ENCODE measurements around the gene CSF3R. TPM values are rescaled to one million over a fixed set of nuclear protein-coding genes. Genes with fewer than 3 reads are reported as not detected.

Gene CSF3R
- total and polyA plus RNA-seq, 2 of the 4 experiments (the other 2 are of a cell fraction): not detected

DNA sequence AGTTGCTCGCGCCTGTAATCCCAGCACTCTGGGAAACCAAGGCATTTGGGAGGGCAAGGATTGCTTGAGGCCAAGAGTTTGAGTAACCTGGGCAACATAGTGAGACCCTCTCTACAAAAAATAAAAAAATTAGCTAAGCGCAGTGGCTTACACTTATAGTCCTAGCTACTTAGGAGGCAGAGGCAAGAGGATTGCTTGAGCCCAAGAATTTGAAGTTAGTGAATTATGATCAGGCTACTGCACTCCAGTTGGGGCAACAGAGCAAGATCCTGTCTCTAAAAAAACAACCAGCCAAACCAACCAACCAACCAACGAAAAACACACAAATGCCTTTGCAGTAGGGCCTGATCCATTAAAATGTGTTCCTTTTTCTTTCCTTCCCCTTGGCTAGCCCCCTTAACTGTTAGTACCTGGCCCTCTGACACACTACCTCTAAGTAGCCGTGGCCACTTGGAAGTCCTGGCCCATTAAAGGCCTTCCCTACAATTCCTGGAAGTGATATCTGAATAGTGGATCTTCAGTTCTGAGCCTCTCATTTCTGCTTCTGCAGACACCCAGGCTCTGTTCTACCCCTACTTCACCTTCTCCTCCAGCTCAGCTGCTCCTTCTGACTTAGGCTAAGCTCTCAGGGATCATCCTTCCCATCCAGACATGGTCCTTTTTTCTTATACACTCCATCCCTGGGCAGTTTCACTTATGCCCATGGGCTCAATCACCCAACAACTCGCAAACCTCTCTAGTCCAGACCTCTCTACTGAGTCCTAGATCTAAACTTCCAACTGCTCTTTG lies 28.9 kb downstream of the CSF3R start (continued):
- no peak for TF ChIP-seq MAFK (IDR thresholded peaks at IDR 0.05; ENCODE audit: low read depth, low read length)

DNA sequence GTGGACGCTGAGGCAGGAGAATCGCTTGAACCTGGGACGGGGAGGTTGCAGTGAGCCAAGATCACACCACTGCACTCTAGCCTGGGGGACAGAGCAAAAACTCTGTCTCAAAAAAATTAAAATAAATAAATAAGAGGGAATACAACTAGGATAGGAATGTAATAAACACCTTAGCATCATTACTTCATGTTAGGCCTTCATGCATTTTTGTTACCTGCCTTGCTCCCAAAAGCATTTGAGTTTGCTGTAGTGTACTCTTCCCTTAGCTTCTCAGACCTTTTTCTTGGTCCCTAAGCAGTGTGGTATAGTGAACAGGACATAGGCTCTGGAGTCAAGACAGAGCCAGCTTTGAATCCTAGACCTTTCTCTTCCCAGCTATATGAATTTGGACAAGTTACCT lies 29.7 kb downstream of the CSF3R start:
- Histone ChIP-seq H3K27me3 (ENCODE audit: control insufficient read depth, insufficient read depth, low read length) (no peaks in the 10 kb centered on the region), H2AK9ac (replicated peaks; ENCODE audit: low read depth, low read length, poor library complexity) (no peak overlapping the region), H3K4me1 (ENCODE audit: control insufficient read depth, insufficient read depth, low read length) (peaks cover 2% of the 10 kb centered on the region; the same call in 1 of the 2 replicates), H3K36me3 (ENCODE audit: control insufficient read depth, insufficient read depth, low read length) (peaks cover 21% of the 10 kb centered on the region), H3K27ac (ENCODE audit: insufficient read depth, low read length) (no peak overlapping the region), H4K91ac (ENCODE audit: insufficient read depth, low read depth, low read length) (no peak overlapping the region), H3K4ac (ENCODE audit: low read depth, low read length) (no peak overlapping the region), H3K14ac (replicated peaks; ENCODE audit: low read depth, low read length) (no peak overlapping the region), H4K8ac (ENCODE audit: low read depth in 2 of 2, low read length in 2 of 2) (no peak overlapping the region), H4K20me1 (ENCODE audit: insufficient read depth, low read length) (no peaks in the 10 kb centered on the region), H2BK120ac (ENCODE audit: low read depth, low read length) (no peak overlapping the region), H3K18ac (ENCODE audit: low read depth, low read length) (no peak overlapping the region), H3K79me1 (ENCODE audit: low read depth in 1 of 2, low read length in 2 of 2) (peaks cover 0 to 11% of the 10 kb centered on the region in 2 experiments; a peak in 2 of 4 replicates), H3K56ac (ENCODE audit: extremely low read depth, insufficient read depth, low read length) (no peak overlapping the region), H3K9me3 (ENCODE audit: control insufficient read depth, insufficient read depth, low read length) (no peaks in the 10 kb centered on the region), H3K23ac (ENCODE audit: low read depth, low read length) (no peak overlapping the region), H3K9me1 (ENCODE audit: insufficient read depth, low read length) (no peaks in the 10 kb centered on the region), H2AK5ac (ENCODE audit: low read depth, low read length) (no peak overlapping the region), H2BK15ac (ENCODE audit: low read depth, low read length) (no peak overlapping the region), H2BK20ac (ENCODE audit: low read depth, low read length) (no peak overlapping the region), H2AFZ (replicated peaks; ENCODE audit: low read length, poor library complexity) (no peak overlapping the region), H3K9ac (ENCODE audit: low read depth, low read length) (no peak overlapping the region), H3K4me2 (ENCODE audit: low read depth, low read length) (no peak overlapping the region), H3K4me3 (ENCODE audit: insufficient read depth, low read depth, low read length) (no peak overlapping the region), H4K5ac (ENCODE audit: low read depth, low read length) (no peak overlapping the region), H2BK5ac (ENCODE audit: low read depth, low read length, poor library complexity, severe bottlenecking) (no peak overlapping the region)
- ChIA-PET CTCF (no interaction called here), POLR2A (ENCODE audit: unreplicated experiment) (no interaction called here)
- intact Hi-C loops (cut with micrococcal nuclease): no loop called here
- no peak for TF ChIP-seq MAFK (IDR thresholded peaks at IDR 0.05; ENCODE audit: low read depth, low read length)
- TF ChIP-seq BHLHE40 (IDR thresholded peaks at IDR 0.05; ENCODE audit: low read depth, low read length): no peak
- no peak for TF ChIP-seq POLR2A (IDR thresholded peaks at IDR 0.05; ENCODE audit: low read depth, low read length)
- TF ChIP-seq, protein P1, sequence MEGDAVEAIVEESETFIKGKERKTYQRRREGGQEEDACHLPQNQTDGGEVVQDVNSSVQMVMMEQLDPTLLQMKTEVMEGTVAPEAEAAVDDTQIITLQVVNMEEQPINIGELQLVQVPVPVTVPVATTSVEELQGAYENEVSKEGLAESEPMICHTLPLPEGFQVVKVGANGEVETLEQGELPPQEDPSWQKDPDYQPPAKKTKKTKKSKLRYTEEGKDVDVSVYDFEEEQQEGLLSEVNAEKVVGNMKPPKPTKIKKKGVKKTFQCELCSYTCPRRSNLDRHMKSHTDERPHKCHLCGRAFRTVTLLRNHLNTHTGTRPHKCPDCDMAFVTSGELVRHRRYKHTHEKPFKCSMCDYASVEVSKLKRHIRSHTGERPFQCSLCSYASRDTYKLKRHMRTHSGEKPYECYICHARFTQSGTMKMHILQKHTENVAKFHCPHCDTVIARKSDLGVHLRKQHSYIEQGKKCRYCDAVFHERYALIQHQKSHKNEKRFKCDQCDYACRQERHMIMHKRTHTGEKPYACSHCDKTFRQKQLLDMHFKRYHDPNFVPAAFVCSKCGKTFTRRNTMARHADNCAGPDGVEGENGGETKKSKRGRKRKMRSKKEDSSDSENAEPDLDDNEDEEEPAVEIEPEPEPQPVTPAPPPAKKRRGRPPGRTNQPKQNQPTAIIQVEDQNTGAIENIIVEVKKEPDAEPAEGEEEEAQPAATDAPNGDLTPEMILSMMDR (conservative IDR thresholded peaks at IDR 0.05; ENCODE audit: low read depth, low read length): no peak
- no peak for TF ChIP-seq FOS (IDR thresholded peaks at IDR 0.05; ENCODE audit: low read depth, low read length)
- TF ChIP-seq MXI1 (IDR thresholded peaks at IDR 0.05; ENCODE audit: borderline replicate concordance, low read depth, low read length): no peak
- TF ChIP-seq CEBPB (IDR thresholded peaks at IDR 0.05; ENCODE audit: low read depth, low read length): no peak
- no peak for TF ChIP-seq RFX5 (IDR thresholded peaks at IDR 0.05; ENCODE audit: low read depth, low read length)
- no TSS peak for BruUV-seq (replicated peaks)
- no peak for DNase-seq
- in situ Hi-C loops (cut with MboI; ENCODE audit: low sequenced_read_pairs): loop anchor here (25.0 kb wide), 1 partner anchor 1559 kb away; the partner anchor contains the start of genes FHL3 and UTP11
- WGBS, 2 experiments (ENCODE audit: extremely low coverage in 2 of 2, insufficient read length in 1 of 2): no CpG with 5 or more reads among the region's 3 CpGs
- dilution Hi-C loops (cut with HindIII; ENCODE audit: low sequenced_read_pairs, unreplicated experiment): no loop called here
- ATAC-seq (ENCODE audit: low read depth): no peak

All from IMR-90 (cell line).